ENCODE data around the gene NMUR1. TPM values are rescaled to one million over a fixed set of nuclear protein-coding genes. Genes with fewer than 3 reads are reported as not detected.
"Not testable (repeated sequence)": the region's sequence is repeated elsewhere in the genome, so short reads cannot be mapped to it uniquely, and the experiment has no call there.

The NMUR1 gene, protein sequence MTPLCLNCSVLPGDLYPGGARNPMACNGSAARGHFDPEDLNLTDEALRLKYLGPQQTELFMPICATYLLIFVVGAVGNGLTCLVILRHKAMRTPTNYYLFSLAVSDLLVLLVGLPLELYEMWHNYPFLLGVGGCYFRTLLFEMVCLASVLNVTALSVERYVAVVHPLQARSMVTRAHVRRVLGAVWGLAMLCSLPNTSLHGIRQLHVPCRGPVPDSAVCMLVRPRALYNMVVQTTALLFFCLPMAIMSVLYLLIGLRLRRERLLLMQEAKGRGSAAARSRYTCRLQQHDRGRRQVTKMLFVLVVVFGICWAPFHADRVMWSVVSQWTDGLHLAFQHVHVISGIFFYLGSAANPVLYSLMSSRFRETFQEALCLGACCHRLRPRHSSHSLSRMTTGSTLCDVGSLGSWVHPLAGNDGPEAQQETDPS
- not detected in 2 replicates for total RNA-seq (2014; rRNA removed; shearing (Covaris generic))
- not detected in 2 replicates for total RNA-seq (2022)
- not detected for Bru-seq, nascent RNA
- not detected for BruChase-seq, experiment 1, labeled RNA remaining after a 6-hour chase
- BruChase-seq, experiment 2, labeled RNA remaining after a 2-hour chase: not detected
- long read RNA-seq: 0 reads

GRCh38 chr2:231530099-231531011, at the start of gene NMUR1:
Gene NMUR1, minus strand, starts transcription at chr2:231530445. Its CDS starts 84 bp downstream, at chr2:231530361.
- peak within 1 kb of the TSS; percentile 29; the same call in 1 of the 2 replicates for H3K4me2 ChIP-seq (ENCODE audit: low read length)
- DNase-seq (ENCODE audit: low spot score): peak; percentile 45
- no peaks in the 10 kb centered on the region for H3K79me2 ChIP-seq (ENCODE audit: insufficient read depth, low read depth, low read length)
- no peaks in the 10 kb centered on the region for H3K36me3 ChIP-seq (ENCODE audit: insufficient read depth, low read length)
- no TSS peak for BruUV-seq (replicated peaks)
- TF ChIP-seq CTCF (conservative IDR thresholded peaks at IDR 0.05; ENCODE audit: low read length) (peak; percentile 85), EZH2phosphoT487 (IDR thresholded peaks at IDR 0.05; ENCODE audit: borderline replicate concordance, low read depth, low read length) (no peak)
- no peak within 1 kb of the TSS for H3K4me3 ChIP-seq (ENCODE audit: low read depth, low read length, poor library complexity, severe bottlenecking)
- H2AFZ ChIP-seq (ENCODE audit: low read length): no peak within 1 kb of the TSS
- no peaks in the 10 kb centered on the region for H3K4me1 ChIP-seq (ENCODE audit: insufficient read depth, low read length, poor library complexity, severe bottlenecking)
- no peaks in the 10 kb centered on the region for H4K20me1 ChIP-seq (ENCODE audit: insufficient read depth, low read length)
- CTCF ChIA-PET (ENCODE audit: unreplicated experiment): no interaction called here
- no peaks in the 10 kb centered on the region for H3K9me2 ChIP-seq (ENCODE audit: insufficient read depth, low read length)
- intact Hi-C loops (cut with micrococcal nuclease; ENCODE audit: unreplicated experiment): loop anchor here (2.0 kb wide), 1 partner anchor 28 kb away; no protein-coding TSS in a partner anchor
- POLR2A ChIA-PET: no interaction called here
- no peak within 1 kb of the TSS for H3K27ac ChIP-seq (ENCODE audit: low read depth, low read length, poor library complexity, severe bottlenecking)
- H3K9me3 ChIP-seq (ENCODE audit: low read length): no peaks in the 10 kb centered on the region

GRCh38 chr2:231579560-231579959, 49.3 kb upstream of the NMUR1 start:
- Histone ChIP-seq H3K9me2 (ENCODE audit: insufficient read depth, low read length) (no peaks in the 10 kb centered on the region), H3K9me3 (ENCODE audit: low read length) (no peaks in the 10 kb centered on the region), H3K79me2 (ENCODE audit: insufficient read depth, low read depth, low read length) (no peaks in the 10 kb centered on the region), H3K36me3 (ENCODE audit: insufficient read depth, low read length) (no peaks in the 10 kb centered on the region), H3K4me2 (ENCODE audit: low read length) (no peak overlapping the region), H3K4me1 (ENCODE audit: insufficient read depth, low read length, poor library complexity, severe bottlenecking) (no peaks in the 10 kb centered on the region), H2AFZ (ENCODE audit: low read length) (no peak overlapping the region), H4K20me1 (ENCODE audit: insufficient read depth, low read length) (no peaks in the 10 kb centered on the region), H3K27ac (ENCODE audit: low read depth, low read length, poor library complexity, severe bottlenecking) (no peak overlapping the region), H3K4me3 (ENCODE audit: low read depth, low read length, poor library complexity, severe bottlenecking) (no peak overlapping the region)
- CTCF ChIA-PET (ENCODE audit: unreplicated experiment): no interaction called here
- no TSS peak for BruUV-seq (replicated peaks)
- TF ChIP-seq CTCF (conservative IDR thresholded peaks at IDR 0.05; ENCODE audit: low read length) (no peak), EZH2phosphoT487 (IDR thresholded peaks at IDR 0.05; ENCODE audit: borderline replicate concordance, low read depth, low read length) (no peak)
- no peak for DNase-seq (ENCODE audit: low spot score)
- intact Hi-C loops (cut with micrococcal nuclease; ENCODE audit: unreplicated experiment): no loop called here
- POLR2A ChIA-PET: no interaction called here

GRCh38 chr2:231578655-231579054, 48.4 kb upstream of the NMUR1 start:
- H3K79me2 ChIP-seq (ENCODE audit: insufficient read depth, low read depth, low read length); H3K9me3 ChIP-seq (ENCODE audit: low read length); H3K4me3 ChIP-seq (ENCODE audit: low read depth, low read length, poor library complexity, severe bottlenecking); H3K4me2 ChIP-seq (ENCODE audit: low read length); BruUV-seq (replicated peaks); H3K36me3 ChIP-seq (ENCODE audit: insufficient read depth, low read length); intact Hi-C loops (cut with micrococcal nuclease; ENCODE audit: unreplicated experiment); DNase-seq (ENCODE audit: low spot score); H4K20me1 ChIP-seq (ENCODE audit: insufficient read depth, low read length); H3K4me1 ChIP-seq (ENCODE audit: insufficient read depth, low read length, poor library complexity, severe bottlenecking); H2AFZ ChIP-seq (ENCODE audit: low read length); H3K27ac ChIP-seq (ENCODE audit: low read depth, low read length, poor library complexity, severe bottlenecking); H3K9me2 ChIP-seq (ENCODE audit: insufficient read depth, low read length): not testable (repeated sequence)
- POLR2A ChIA-PET: interaction anchor here (0.7 kb wide), 1 partner anchor 31 kb away, joined by 3 read pairs; no protein-coding TSS in a partner anchor
- CTCF ChIA-PET (ENCODE audit: unreplicated experiment): interaction anchor here (0.5 to 1.4 kb wide), 3 partner anchors 18 to 938 kb away, joined by 3 read pairs; no protein-coding TSS in a partner anchor
